Panc1 (cell line): ENCODE data around the gene B3GALT4.

ENCODE experiments used
- CTCF ChIP-seq: fragments of 450-650 bp; IDR thresholded peaks from 2 replicates; pipeline ENCODE4 v1.5.1; 2017; ENCODE audit warnings: mild to moderate bottlenecking
- POLR2AphosphoS5 ChIP-seq: IDR thresholded peaks from 2 replicates; pipeline ENCODE4 v1.6.1; 2012; ENCODE audit warnings: mild to moderate bottlenecking, low read depth, low read length, moderate library complexity
- REST ChIP-seq, 2 experiments: IDR thresholded peaks; 2 replicates each; pipeline ENCODE4 v1.6.1; 2011 to 2012; ENCODE audit warnings: low read depth in 2 of 2, control low read depth in 1 of 2, low read length in 1 of 2, mild to moderate bottlenecking in 1 of 2, moderate library complexity in 1 of 2; ENCODE audit not compliant: insufficient read depth in 1 of 2
- SIN3A ChIP-seq: IDR thresholded peaks from 2 replicates; pipeline ENCODE4 v1.6.1; 2012; ENCODE audit warnings: low read depth, mild to moderate bottlenecking, low read length, moderate library complexity, borderline replicate concordance; ENCODE audit not compliant: insufficient read depth
- TCF7L2 ChIP-seq: IDR thresholded peaks from 2 replicates; pipeline ENCODE4 v1.6.1; 2011; ENCODE audit warnings: mild to moderate bottlenecking, low read depth, low read length, inconsistent platforms

- no peak for TF ChIP-seq CTCF
- no peak for TF ChIP-seq REST (IDR thresholded peaks at IDR 0.05; ENCODE audit: insufficient read depth in 1 of 2, low read depth in 2 of 2, low read length in 1 of 2)
- no peak for TF ChIP-seq POLR2AphosphoS5
- no peak for TF ChIP-seq SIN3A
- TF ChIP-seq TCF7L2: no peak
These were observed 16.2 kb downstream of the B3GALT4 start for GRCh38 chr6:33292996-33293682.
